DOHH2 (cell line): ENCODE data around the gene RBL2.
"Not testable (repeated sequence)": the region's sequence is repeated elsewhere in the genome, so short reads cannot be mapped to it uniquely, and the experiment has no call there.

Experiments used
- H3F3A ChIP-seq: fragments of 200-600 bp; sonication (generic), shearing (Covaris generic); 2 replicates; pipeline ENCODE4 v1.6.0; 2016; ENCODE audit warnings: antibody characterized with exemption, mild to moderate bottlenecking; ENCODE audit not compliant: control insufficient read depth, insufficient read depth
- H3K27ac ChIP-seq: fragments of 200-600 bp; sonication (generic); 2 replicates; pipeline ENCODE4 v1.5.1; 2014; ENCODE audit warnings: low read depth, mild to moderate bottlenecking, low read length, moderate library complexity
- H3K27me3 ChIP-seq: fragments of 200-600 bp; sonication (generic); 2 replicates; pipeline ENCODE4 v1.6.1; 2014; ENCODE audit warnings: mild to moderate bottlenecking, low read length, mixed read lengths; ENCODE audit not compliant: control insufficient read depth
- H3K36me3 ChIP-seq: fragments of 200-600 bp; sonication (generic); 2 replicates; pipeline ENCODE4 v1.6.1; 2014; ENCODE audit warnings: mild to moderate bottlenecking, low read length, moderate library complexity, mixed read lengths; ENCODE audit not compliant: control insufficient read depth
- H3K4me1 ChIP-seq: fragments of 200-600 bp; sonication (generic); 2 replicates; pipeline ENCODE4 v1.6.1; 2014; ENCODE audit warnings: mild to moderate bottlenecking, low read length, mixed read lengths; ENCODE audit not compliant: control insufficient read depth
- H3K4me2 ChIP-seq: fragments of 200-600 bp; sonication (generic); 2 replicates; pipeline ENCODE4 v1.6.0; 2014; ENCODE audit warnings: mild to moderate bottlenecking, low read length, moderate library complexity
- H3K4me3 ChIP-seq: fragments of 200-600 bp; sonication (generic); 2 replicates; pipeline ENCODE4 v1.5.1; 2014; ENCODE audit warnings: mild to moderate bottlenecking, low read length, mixed read lengths
- H3K79me2 ChIP-seq: fragments of 200-600 bp; sonication (generic); 2 replicates; pipeline ENCODE4 v1.6.1; 2014; ENCODE audit warnings: mild to moderate bottlenecking, low read length, mixed read lengths; ENCODE audit not compliant: control insufficient read depth
- H3K9me2 ChIP-seq: fragments of 200-600 bp; sonication (generic); replicated peaks from 2 replicates; pipeline ENCODE4 v1.6.1; 2014; ENCODE audit warnings: mild to moderate bottlenecking, low read length, mixed read lengths; ENCODE audit not compliant: control insufficient read depth
- H3K9me3 ChIP-seq: fragments of 200-600 bp; sonication (generic); 2 replicates; pipeline ENCODE4 v1.6.1; 2014; ENCODE audit warnings: antibody characterized with exemption, low read length, mixed read lengths; ENCODE audit not compliant: control insufficient read depth, insufficient read depth
- H4K20me1 ChIP-seq: fragments of 200-600 bp; sonication (generic); 2 replicates; pipeline ENCODE4 v1.6.0; 2014; ENCODE audit warnings: low read depth, mild to moderate bottlenecking, antibody characterized with exemption, low read length, moderate library complexity; ENCODE audit not compliant: control insufficient read depth, insufficient read depth

Gene RBL2

GRCh38 chr16:53539759-53540718 lies 105.8 kb downstream of the RBL2 start:
- H3F3A ChIP-seq, H4K20me1 ChIP-seq, H3K9me3 ChIP-seq, H3K9me2 ChIP-seq, H3K27ac ChIP-seq, H3K4me2 ChIP-seq, H3K4me3 ChIP-seq, H3K79me2 ChIP-seq, H3K4me1 ChIP-seq, H3K27me3 ChIP-seq, H3K36me3 ChIP-seq: not testable (repeated sequence)
